HEK293 (cell line): ENCODE measurements around the gene FILIP1.

Source experiments
- CTCF ChIA-PET: fragments of 350-600 bp; formaldehyde crosslinking; extraction: SDS; loops from one replicate; lab custom pipeline; 2021; ENCODE audit warnings: antibody characterized with exemption; lab: Yijun Ruan, JAX
- POLR2A ChIA-PET: fragments of 300-600 bp; formaldehyde crosslinking; extraction: SDS; loops from one replicate; lab custom pipeline; 2020; ENCODE audit warnings: antibody characterized with exemption, inconsistent platforms; lab: Yijun Ruan, JAX
- H3K27ac ChIP-seq: fragments of 200-500 bp; sonication (Bioruptor generic); 2 replicates; pipeline ENCODE4 v1.5.1; 2014; ENCODE audit warnings: low read depth, low read length, control low read depth, inconsistent platforms; ENCODE audit errors: extremely low read depth
- H3K36me3 ChIP-seq, 2 experiments: fragments of 200-500 bp in 1 of 2; sonication (Bioruptor generic) in 1 of 2; 1 replicate in 1 of 2; 2 replicates in 1 of 2; pipeline ENCODE4 v1.5.1; 2014 to 2017; ENCODE audit warnings: inconsistent platforms in 2 of 2, low read length in 2 of 2; ENCODE audit not compliant: control insufficient read depth in 2 of 2, insufficient read depth in 1 of 2
- H3K4me1 ChIP-seq: fragments of 200-500 bp; sonication (Bioruptor generic); 2 replicates; pipeline ENCODE4 v1.5.1; 2014; ENCODE audit warnings: mild to moderate bottlenecking, low read length, inconsistent platforms; ENCODE audit not compliant: control insufficient read depth, insufficient read depth
- H3K4me3 ChIP-seq: 2 replicates; pipeline ENCODE4 v1.5.1; 2011; ENCODE audit warnings: low read depth, mild to moderate bottlenecking, control low read depth, low read length, moderate library complexity
- H3K9me3 ChIP-seq: fragments of 200-500 bp; sonication (Bioruptor generic); 2 replicates; pipeline ENCODE4 v1.5.1; 2014; ENCODE audit warnings: low read depth, low read length, inconsistent platforms; ENCODE audit not compliant: control insufficient read depth, insufficient read depth
- HOXA7 ChIP-seq: sonication (generic); formaldehyde crosslinking; IDR thresholded peaks from 2 replicates; pipeline ENCODE4 v1.8.1; 2022; ENCODE audit warnings: missing genetic modification reagents, borderline replicate concordance
- KLF9 ChIP-seq: fragments of 450-650 bp; formaldehyde crosslinking; IDR thresholded peaks from 2 replicates; pipeline ENCODE4 v1.5.1; 2016; ENCODE audit warnings: missing biosample characterization, missing genetic modification characterization, low read depth
- OVOL3 ChIP-seq: fragments of 450-650 bp; formaldehyde crosslinking; IDR thresholded peaks from 2 replicates; pipeline ENCODE4 v1.5.1; 2016; ENCODE audit warnings: missing biosample characterization, missing genetic modification characterization
- SP2 ChIP-seq: fragments of 450-650 bp; formaldehyde crosslinking; IDR thresholded peaks from 2 replicates; pipeline ENCODE4 v1.5.1; 2016; ENCODE audit warnings: missing biosample characterization, missing genetic modification characterization
- SP3 ChIP-seq: fragments of 450-650 bp; formaldehyde crosslinking; IDR thresholded peaks from 2 replicates; pipeline ENCODE4 v1.5.1; 2016; ENCODE audit warnings: missing biosample characterization, missing genetic modification characterization
- WT1 ChIP-seq: fragments of 450-650 bp; formaldehyde crosslinking; IDR thresholded peaks from 2 replicates; pipeline ENCODE4 v1.5.1; 2016; ENCODE audit warnings: missing biosample characterization, missing genetic modification characterization
- ZBTB26 ChIP-seq: fragments of 450-650 bp; formaldehyde crosslinking; optimal IDR thresholded peaks from 2 replicates; pipeline ENCODE3; 2016; ENCODE audit warnings: missing biosample characterization, mild to moderate bottlenecking, missing genetic modification characterization
- ZBTB48 ChIP-seq: fragments of 450-650 bp; formaldehyde crosslinking; IDR thresholded peaks from 2 replicates; pipeline ENCODE4 v1.5.1; 2016; ENCODE audit warnings: missing biosample characterization, missing genetic modification characterization
- ZFP37 ChIP-seq: fragments of 450-650 bp; formaldehyde crosslinking; IDR thresholded peaks from 2 replicates; pipeline ENCODE4 v1.5.1; 2016; ENCODE audit warnings: missing biosample characterization, missing genetic modification characterization
- ZNF302 ChIP-seq: fragments of 450-650 bp; formaldehyde crosslinking; IDR thresholded peaks from 2 replicates; pipeline ENCODE4 v1.5.1; 2016; ENCODE audit warnings: missing biosample characterization, missing genetic modification characterization, low read depth
- ZNF335 ChIP-seq: fragments of 450-650 bp; formaldehyde crosslinking; conservative IDR thresholded peaks from 2 replicates; pipeline ENCODE4 v1.5.1; 2016; ENCODE audit warnings: missing biosample characterization, missing genetic modification characterization
- ZNF473 ChIP-seq: fragments of 450-650 bp; formaldehyde crosslinking; IDR thresholded peaks from 2 replicates; pipeline ENCODE4 v1.5.1; 2017; ENCODE audit warnings: missing biosample characterization, missing genetic modification characterization
- ZNF544 ChIP-seq: fragments of 450-650 bp; formaldehyde crosslinking; IDR thresholded peaks from 2 replicates; pipeline ENCODE4 v1.5.0; 2017; ENCODE audit warnings: missing biosample characterization, missing genetic modification characterization
- ZNF707 ChIP-seq: fragments of 450-650 bp; formaldehyde crosslinking; IDR thresholded peaks from 2 replicates; pipeline ENCODE4 v1.5.1; 2016; ENCODE audit warnings: missing biosample characterization, missing genetic modification characterization
- ZNF768 ChIP-seq: fragments of 450-650 bp; formaldehyde crosslinking; IDR thresholded peaks from 2 replicates; pipeline ENCODE4 v1.5.1; 2018; ENCODE audit warnings: missing biosample characterization, mild to moderate bottlenecking, missing genetic modification characterization
- ZSCAN30 ChIP-seq: fragments of 450-650 bp; IDR thresholded peaks from 2 replicates; pipeline ENCODE4 v1.5.1; 2018; ENCODE audit warnings: missing biosample characterization, mild to moderate bottlenecking, missing genetic modification characterization, moderate library complexity
- TF ChIP-seq, protein P1 (sequence below): fragments of 450-650 bp; formaldehyde crosslinking; IDR thresholded peaks from 2 replicates; pipeline ENCODE4 v1.5.1; 2016; ENCODE audit warnings: missing biosample characterization, missing genetic modification characterization
- TF ChIP-seq, protein P2 (sequence below): fragments of 450-650 bp; formaldehyde crosslinking; IDR thresholded peaks from 2 replicates; pipeline ENCODE4 v1.5.1; 2017; ENCODE audit warnings: missing biosample characterization, missing genetic modification characterization
- TF ChIP-seq, protein P3 (sequence below): fragments of 450-650 bp; formaldehyde crosslinking; IDR thresholded peaks from 2 replicates; pipeline ENCODE4 v1.5.1; 2016; ENCODE audit warnings: missing biosample characterization, missing genetic modification characterization
- TF ChIP-seq, protein P4 (sequence below): fragments of 450-650 bp; formaldehyde crosslinking; IDR thresholded peaks from 2 replicates; pipeline ENCODE4 v1.5.1; 2016; ENCODE audit warnings: missing biosample characterization, missing genetic modification characterization

The FILIP1 gene

GRCh38 chr6:75257343-75258087 lies 236.1 kb downstream of the FILIP1 start (continued):
- TF ChIP-seq ZBTB26 (tag by site-specific recombination) (no peak), ZNF768 (tag by site-specific recombination) (no peak), ZNF544 (tag by site-specific recombination) (no peak), ZNF707 (tag by site-specific recombination) (no peak)
- TF ChIP-seq, protein P1, sequence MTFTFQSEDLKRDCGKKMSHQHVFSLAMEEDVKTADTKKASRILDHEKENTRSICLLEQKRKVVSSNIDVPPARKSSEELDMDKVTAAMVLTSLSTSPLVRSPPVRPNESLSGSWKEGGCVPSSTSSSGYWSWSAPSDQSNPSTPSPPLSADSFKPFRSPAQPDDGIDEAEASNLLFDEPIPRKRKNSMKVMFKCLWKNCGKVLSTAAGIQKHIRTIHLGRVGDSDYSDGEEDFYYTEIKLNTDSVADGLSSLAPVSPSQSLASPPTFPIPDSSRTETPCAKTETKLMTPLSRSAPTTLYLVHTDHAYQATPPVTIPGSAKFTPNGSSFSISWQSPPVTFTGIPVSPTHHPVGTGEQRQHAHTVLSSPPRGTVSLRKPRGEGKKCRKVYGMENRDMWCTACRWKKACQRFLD (tag by site-specific recombination), result no peak
- TF ChIP-seq, all 188 proteins: peak for 0

- no peak for TF ChIP-seq SP2 (tag by site-specific recombination)
- TF ChIP-seq ZNF473 (tag by site-specific recombination), result no peak
- TF ChIP-seq ZNF302 (tag by site-specific recombination), result no peak
- TF ChIP-seq, protein P2, sequence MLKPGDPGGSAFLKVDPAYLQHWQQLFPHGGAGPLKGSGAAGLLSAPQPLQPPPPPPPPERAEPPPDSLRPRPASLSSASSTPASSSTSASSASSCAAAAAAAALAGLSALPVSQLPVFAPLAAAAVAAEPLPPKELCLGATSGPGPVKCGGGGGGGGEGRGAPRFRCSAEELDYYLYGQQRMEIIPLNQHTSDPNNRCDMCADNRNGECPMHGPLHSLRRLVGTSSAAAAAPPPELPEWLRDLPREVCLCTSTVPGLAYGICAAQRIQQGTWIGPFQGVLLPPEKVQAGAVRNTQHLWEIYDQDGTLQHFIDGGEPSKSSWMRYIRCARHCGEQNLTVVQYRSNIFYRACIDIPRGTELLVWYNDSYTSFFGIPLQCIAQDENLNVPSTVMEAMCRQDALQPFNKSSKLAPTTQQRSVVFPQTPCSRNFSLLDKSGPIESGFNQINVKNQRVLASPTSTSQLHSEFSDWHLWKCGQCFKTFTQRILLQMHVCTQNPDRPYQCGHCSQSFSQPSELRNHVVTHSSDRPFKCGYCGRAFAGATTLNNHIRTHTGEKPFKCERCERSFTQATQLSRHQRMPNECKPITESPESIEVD, result no peak
- TF ChIP-seq SP3 (tag by site-specific recombination), result no peak
- TF ChIP-seq, protein P3, sequence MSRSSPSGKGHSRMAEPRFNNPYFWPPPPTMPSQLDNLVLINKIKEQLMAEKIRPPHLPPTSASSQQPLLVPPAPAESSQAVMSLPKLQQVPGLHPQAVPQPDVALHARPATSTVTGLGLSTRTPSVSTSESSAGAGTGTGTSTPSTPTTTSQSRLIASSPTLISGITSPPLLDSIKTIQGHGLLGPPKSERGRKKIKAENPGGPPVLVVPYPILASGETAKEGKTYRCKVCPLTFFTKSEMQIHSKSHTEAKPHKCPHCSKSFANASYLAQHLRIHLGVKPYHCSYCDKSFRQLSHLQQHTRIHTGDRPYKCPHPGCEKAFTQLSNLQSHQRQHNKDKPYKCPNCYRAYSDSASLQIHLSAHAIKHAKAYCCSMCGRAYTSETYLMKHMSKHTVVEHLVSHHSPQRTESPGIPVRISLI (tag by site-specific recombination), result no peak
- no peak for TF ChIP-seq OVOL3 (tag by site-specific recombination)
- no peak for TF ChIP-seq WT1 (tag by site-specific recombination)
- TF ChIP-seq ZSCAN30 (tag by site-specific recombination), result no peak
- TF ChIP-seq KLF9 (tag by site-specific recombination), result no peak
- TF ChIP-seq ZFP37 (tag by site-specific recombination), result no peak
- no peak for TF ChIP-seq HOXA7
- TF ChIP-seq, protein P4, sequence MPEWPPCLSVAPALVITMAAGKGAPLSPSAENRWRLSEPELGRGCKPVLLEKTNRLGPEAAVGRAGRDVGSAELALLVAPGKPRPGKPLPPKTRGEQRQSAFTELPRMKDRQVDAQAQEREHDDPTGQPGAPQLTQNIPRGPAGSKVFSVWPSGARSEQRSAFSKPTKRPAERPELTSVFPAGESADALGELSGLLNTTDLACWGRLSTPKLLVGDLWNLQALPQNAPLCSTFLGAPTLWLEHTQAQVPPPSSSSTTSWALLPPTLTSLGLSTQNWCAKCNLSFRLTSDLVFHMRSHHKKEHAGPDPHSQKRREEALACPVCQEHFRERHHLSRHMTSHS, result no peak
- no peak for TF ChIP-seq ZBTB48 (tag by site-specific recombination)
- TF ChIP-seq ZNF335 (tag by site-specific recombination), result no peak
- H3K27ac ChIP-seq, result no peak overlapping the region
- H3K9me3 ChIP-seq, result no peaks in the 10 kb centered on the region
- H3K36me3 ChIP-seq, result peaks cover 0 to 30% of the 10 kb centered on the region in 2 experiments; a peak in 1 of 3 replicates
- ChIA-PET CTCF (interaction anchor here (0.7 to 4.9 kb wide), 4 partner anchors 15 to 296 kb away, joined by 3 to 22 read pairs (median 4); no protein-coding TSS in a partner anchor), POLR2A (interaction anchor here (0.9 kb wide), 1 partner anchor 12 kb away, joined by 3 read pairs; no protein-coding TSS in a partner anchor)
- no peak overlapping the region for H3K4me3 ChIP-seq
- H3K4me1 ChIP-seq, result no peaks in the 10 kb centered on the region
Observed at GRCh38 chr6:75250552-75250951, 243.0 kb downstream of the FILIP1 start.
